Tibial nerve (tissue), 4 donors: ENCODE data around the gene TPGS2.

ENCODE experiments used
- CTCF ChIP-seq, 5 experiments: fragments of 200-600 bp in 3 of 5; fragments of 450-650 bp in 2 of 5; sonication (generic) in 3 of 5; IDR thresholded peaks; one replicate each; pipeline ENCODE4 v1.5.1; 2016 to 2019; ENCODE audit warnings: antibody characterized with exemption in 5 of 5, mild to moderate bottlenecking in 3 of 5, moderate library complexity in 2 of 5
- EP300 ChIP-seq, 2 donors: sonication (generic); formaldehyde crosslinking; IDR thresholded peaks; one replicate each; pipeline ENCODE4 v1.6.1; 2017; ENCODE audit warnings: antibody characterized with exemption in 2 of 2, mild to moderate bottlenecking in 1 of 2
- POLR2A ChIP-seq, 2 donors: fragments of 450-650 bp; IDR thresholded peaks; one replicate each; pipeline ENCODE4 v1.6.1; 2017; ENCODE audit warnings: antibody characterized with exemption in 2 of 2, mild to moderate bottlenecking in 2 of 2, moderate library complexity in 2 of 2

- no peak for TF ChIP-seq CTCF (IDR thresholded peaks at IDR 0.05)
- no peak for TF ChIP-seq EP300 (IDR thresholded peaks at IDR 0.05)
- TF ChIP-seq POLR2A (IDR thresholded peaks at IDR 0.05) = no peak
These were observed 9.2 kb downstream of the TPGS2 start for GRCh38 chr18:36819621-36820020.
